Measurements from ENCODE around the gene TAGAP. TPM values are rescaled to one million over a fixed set of nuclear protein-coding genes. Genes with fewer than 3 reads are reported as not detected.

The TAGAP gene
- total RNA-seq, 2 experiments from 2014 or later: 22.7 to 30.7 TPM

DNA sequence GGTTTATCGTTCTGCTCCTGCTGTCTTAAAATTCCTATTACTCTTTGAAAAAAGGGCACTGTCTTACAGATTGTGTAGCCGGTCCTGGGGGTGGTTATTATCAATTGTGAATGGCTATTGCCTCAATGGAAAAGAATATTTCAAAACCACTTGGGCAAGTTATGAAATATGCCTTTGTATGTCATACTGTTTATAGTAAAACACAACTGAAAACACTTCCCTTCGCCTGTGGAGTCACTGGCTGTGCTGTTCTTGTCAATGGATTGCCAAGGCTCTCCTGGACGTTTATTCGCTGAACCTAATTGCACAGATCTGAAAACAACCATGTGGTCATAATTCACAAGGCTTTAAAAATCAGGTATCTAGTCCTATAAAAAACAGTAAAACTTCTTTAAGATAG is 47.8 kb upstream of the TAGAP start:
- Histone ChIP-seq H3K4me1 (ENCODE audit: insufficient read depth, low read length, poor library complexity, severe bottlenecking) (peaks cover 49% of the 10 kb centered on the region), H3K36me3 (ENCODE audit: insufficient read depth, low read length) (no peaks in the 10 kb centered on the region), H4K20me1 (ENCODE audit: insufficient read depth, low read length) (no peaks in the 10 kb centered on the region), H3K4me2 (ENCODE audit: low read length) (no peak overlapping the region), H2AFZ (ENCODE audit: low read length) (peak overlapping the region; percentile 20; the same call in 1 of the 2 replicates), H3K9me3 (ENCODE audit: low read length) (no peaks in the 10 kb centered on the region), H3K79me2 (ENCODE audit: insufficient read depth, low read depth, low read length) (no peaks in the 10 kb centered on the region), H3K4me3 (ENCODE audit: low read depth, low read length, poor library complexity, severe bottlenecking) (no peak overlapping the region), H3K27ac (ENCODE audit: low read depth, low read length, poor library complexity, severe bottlenecking) (no peak overlapping the region), H3K9me2 (ENCODE audit: insufficient read depth, low read length) (no peaks in the 10 kb centered on the region)
- DNase-seq (ENCODE audit: low spot score): no peak
- intact Hi-C loops (cut with micrococcal nuclease; ENCODE audit: unreplicated experiment): no loop called here
- TF ChIP-seq, protein P1, sequence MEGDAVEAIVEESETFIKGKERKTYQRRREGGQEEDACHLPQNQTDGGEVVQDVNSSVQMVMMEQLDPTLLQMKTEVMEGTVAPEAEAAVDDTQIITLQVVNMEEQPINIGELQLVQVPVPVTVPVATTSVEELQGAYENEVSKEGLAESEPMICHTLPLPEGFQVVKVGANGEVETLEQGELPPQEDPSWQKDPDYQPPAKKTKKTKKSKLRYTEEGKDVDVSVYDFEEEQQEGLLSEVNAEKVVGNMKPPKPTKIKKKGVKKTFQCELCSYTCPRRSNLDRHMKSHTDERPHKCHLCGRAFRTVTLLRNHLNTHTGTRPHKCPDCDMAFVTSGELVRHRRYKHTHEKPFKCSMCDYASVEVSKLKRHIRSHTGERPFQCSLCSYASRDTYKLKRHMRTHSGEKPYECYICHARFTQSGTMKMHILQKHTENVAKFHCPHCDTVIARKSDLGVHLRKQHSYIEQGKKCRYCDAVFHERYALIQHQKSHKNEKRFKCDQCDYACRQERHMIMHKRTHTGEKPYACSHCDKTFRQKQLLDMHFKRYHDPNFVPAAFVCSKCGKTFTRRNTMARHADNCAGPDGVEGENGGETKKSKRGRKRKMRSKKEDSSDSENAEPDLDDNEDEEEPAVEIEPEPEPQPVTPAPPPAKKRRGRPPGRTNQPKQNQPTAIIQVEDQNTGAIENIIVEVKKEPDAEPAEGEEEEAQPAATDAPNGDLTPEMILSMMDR (conservative IDR thresholded peaks at IDR 0.05; ENCODE audit: low read length): no peak
- BruUV-seq (replicated peaks): no TSS peak
- POLR2A ChIA-PET: interaction anchor here (0.6 to 3.1 kb wide), 3 partner anchors 11 to 53 kb away, joined by 4 to 29 read pairs (median 4); no protein-coding TSS in a partner anchor
- CTCF ChIA-PET (ENCODE audit: unreplicated experiment): interaction anchor here (1.6 kb wide), 1 partner anchor 11 kb away, joined by 4 read pairs; no protein-coding TSS in a partner anchor

DNA sequence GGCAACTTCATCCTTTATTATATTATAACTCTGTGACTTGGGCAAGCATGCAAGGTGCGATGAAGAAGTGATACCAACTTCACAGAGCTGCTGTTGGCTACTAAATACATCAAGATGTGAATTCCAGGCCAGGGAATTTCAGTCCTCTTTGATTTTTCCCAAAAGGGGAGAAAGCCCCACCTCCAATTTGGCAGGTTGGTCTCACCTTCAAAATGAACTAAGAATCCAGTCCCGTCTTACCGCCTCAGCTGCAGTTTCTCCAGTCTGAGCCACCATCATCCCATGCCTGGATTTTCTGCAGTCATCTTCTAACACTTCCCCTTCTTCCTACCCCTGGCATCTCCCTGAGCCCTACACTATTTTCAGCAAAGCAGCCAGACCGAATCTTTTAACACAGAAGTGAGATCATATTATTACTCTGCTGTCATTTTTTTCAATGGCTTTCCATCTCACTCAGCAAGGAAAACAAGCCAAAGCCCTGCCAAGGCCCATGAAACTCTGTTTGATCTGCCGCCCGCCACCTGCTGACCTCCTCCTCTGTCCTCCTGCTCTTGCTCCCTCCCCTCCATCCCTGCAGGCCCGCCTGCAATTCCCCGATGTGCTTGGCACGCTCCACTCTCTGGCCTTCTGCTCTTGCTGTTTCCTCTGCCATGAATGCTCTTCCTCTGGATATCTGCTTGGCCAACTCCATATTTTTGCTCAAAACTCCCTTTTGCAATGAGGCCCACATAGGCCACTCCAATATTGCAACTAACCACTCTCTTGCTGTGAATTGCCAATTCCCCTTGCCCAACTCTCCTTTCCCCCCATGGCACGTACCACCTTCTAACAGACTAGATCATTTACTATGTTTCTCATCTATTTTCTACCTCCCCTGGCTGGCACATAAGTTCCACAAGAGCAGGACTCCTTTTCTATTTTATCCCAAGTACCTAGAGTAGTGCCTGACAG is 46.0 kb upstream of the TAGAP start:
- Histone ChIP-seq H3K36me3 (ENCODE audit: insufficient read depth, low read length) (no peaks in the 10 kb centered on the region), H3K4me3 (ENCODE audit: low read depth, low read length, poor library complexity, severe bottlenecking) (no peak overlapping the region), H3K79me2 (ENCODE audit: insufficient read depth, low read depth, low read length) (no peaks in the 10 kb centered on the region), H4K20me1 (ENCODE audit: insufficient read depth, low read length) (no peaks in the 10 kb centered on the region), H3K27ac (ENCODE audit: low read depth, low read length, poor library complexity, severe bottlenecking) (no peak overlapping the region), H2AFZ (ENCODE audit: low read length) (no peak overlapping the region), H3K9me3 (ENCODE audit: low read length) (no peaks in the 10 kb centered on the region), H3K9me2 (ENCODE audit: insufficient read depth, low read length) (no peaks in the 10 kb centered on the region), H3K4me1 (ENCODE audit: insufficient read depth, low read length, poor library complexity, severe bottlenecking) (peaks cover 31% of the 10 kb centered on the region), H3K4me2 (ENCODE audit: low read length) (no peak overlapping the region)
- ChIA-PET POLR2A (interaction anchor here (0.7 kb wide), 2 partner anchors 38 to 59 kb away, joined by 3 read pairs; no protein-coding TSS in a partner anchor), CTCF (ENCODE audit: unreplicated experiment) (no interaction called here)
- intact Hi-C loops (cut with micrococcal nuclease; ENCODE audit: unreplicated experiment): no loop called here
- BruUV-seq (replicated peaks): no TSS peak
- TF ChIP-seq, protein P1 (conservative IDR thresholded peaks at IDR 0.05; ENCODE audit: low read length): no peak
- no peak for TF ChIP-seq EZH2phosphoT487 (IDR thresholded peaks at IDR 0.05; ENCODE audit: borderline replicate concordance, low read depth, low read length)
- no peak for DNase-seq (ENCODE audit: low spot score)

DNA sequence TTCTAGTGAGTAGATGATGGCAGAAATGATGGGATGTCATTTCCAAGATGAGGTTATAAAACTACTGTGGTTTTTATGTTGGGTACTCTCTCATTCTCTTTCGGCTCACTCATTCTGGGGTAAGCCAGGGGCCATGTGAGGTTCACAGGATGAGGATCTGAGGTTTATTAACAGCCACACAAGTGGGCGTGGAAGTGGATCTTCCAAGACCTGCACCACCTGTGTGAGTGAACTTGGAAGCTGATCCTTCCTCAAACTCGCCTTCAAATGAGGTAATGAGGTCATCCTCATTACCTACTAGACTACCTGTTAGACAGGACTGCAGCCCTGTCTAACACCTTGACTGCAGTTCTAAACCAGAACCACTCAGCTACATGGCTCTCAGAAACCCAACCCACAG is 45.1 kb upstream of the TAGAP start:
- no peak for DNase-seq (ENCODE audit: low spot score)
- Histone ChIP-seq H4K20me1 (ENCODE audit: insufficient read depth, low read length) (no peaks in the 10 kb centered on the region), H3K79me2 (ENCODE audit: insufficient read depth, low read depth, low read length) (no peaks in the 10 kb centered on the region), H3K9me3 (ENCODE audit: low read length) (no peaks in the 10 kb centered on the region), H3K4me2 (ENCODE audit: low read length) (no peak overlapping the region), H3K4me1 (ENCODE audit: insufficient read depth, low read length, poor library complexity, severe bottlenecking) (peaks cover 22% of the 10 kb centered on the region), H3K36me3 (ENCODE audit: insufficient read depth, low read length) (no peaks in the 10 kb centered on the region), H3K9me2 (ENCODE audit: insufficient read depth, low read length) (no peaks in the 10 kb centered on the region), H2AFZ (ENCODE audit: low read length) (no peak overlapping the region), H3K27ac (ENCODE audit: low read depth, low read length, poor library complexity, severe bottlenecking) (no peak overlapping the region), H3K4me3 (ENCODE audit: low read depth, low read length, poor library complexity, severe bottlenecking) (no peak overlapping the region)
- ChIA-PET CTCF (ENCODE audit: unreplicated experiment) (no interaction called here), POLR2A (interaction anchor here (0.7 to 1.3 kb wide), 2 partner anchors 37 to 71 kb away, joined by 3 read pairs; no protein-coding TSS in a partner anchor)
- no TSS peak for BruUV-seq (replicated peaks)
- TF ChIP-seq, protein P1 (conservative IDR thresholded peaks at IDR 0.05; ENCODE audit: low read length): no peak
- TF ChIP-seq EZH2phosphoT487 (IDR thresholded peaks at IDR 0.05; ENCODE audit: borderline replicate concordance, low read depth, low read length): no peak
- intact Hi-C loops (cut with micrococcal nuclease; ENCODE audit: unreplicated experiment): no loop called here
